Hepatocyte (in vitro differentiated cells): ENCODE results near the gene DEXI.

Experiments used
- CTCF ChIP-seq: fragments of 200-600 bp; sonication (generic); IDR thresholded peaks from 2 replicates; pipeline ENCODE4 v1.5.1; 2016; ENCODE audit warnings: antibody characterized with exemption, mild to moderate bottlenecking; ENCODE audit not compliant: poor library complexity
- EZH2 ChIP-seq: fragments of 200-600 bp; sonication (generic); IDR thresholded peaks from 2 replicates; pipeline ENCODE4 v1.6.1; 2016; ENCODE audit warnings: antibody characterized with exemption, mild to moderate bottlenecking, borderline replicate concordance

- TF ChIP-seq CTCF (no peak), EZH2 (no peak)
Observed at GRCh38 chr16:10951026-10951425, 8.8 kb upstream of the DEXI start.
